ENCODE data around the gene EIPR1.

GRCh38 chr2:3149441-3150217, 228.0 kb downstream of the EIPR1 start:
- TF ChIP-seq EZH2 (IDR thresholded peaks at IDR 0.05; ENCODE audit: borderline replicate concordance, low read depth, low read length, severe bottlenecking) (no peak), GATA2 (IDR thresholded peaks at IDR 0.05; ENCODE audit: insufficient read depth, insufficient read length, low read depth, low read length) (no peak), CTCF (IDR thresholded peaks at IDR 0.05; ENCODE audit: extremely low read depth in 1 of 2, insufficient read depth in 1 of 2, low read depth in 1 of 2, low read length in 2 of 2) (no peak)
